Endothelial cell of umbilical vein (primary cell): ENCODE measurements around the gene INPP4B.

Source experiments
- EZH2 ChIP-seq: IDR thresholded peaks from 2 replicates; pipeline ENCODE4 v1.6.1; 2012; ENCODE audit warnings: borderline replicate concordance, low read depth, mild to moderate bottlenecking, moderate library complexity, low read length, inconsistent platforms; ENCODE audit not compliant: severe bottlenecking
- GATA2 ChIP-seq: IDR thresholded peaks from 2 replicates; pipeline ENCODE4 v1.7.0; 2011; ENCODE audit warnings: low read depth, mild to moderate bottlenecking, moderate library complexity, mixed read lengths, low read length; ENCODE audit not compliant: insufficient read length, insufficient read depth
- JUN ChIP-seq: IDR thresholded peaks from 2 replicates; pipeline ENCODE4 v1.6.1; 2011; ENCODE audit warnings: borderline replicate concordance, low read depth; ENCODE audit not compliant: insufficient read length, insufficient read depth
- POLR2A ChIP-seq: IDR thresholded peaks from 2 replicates; pipeline ENCODE4 v1.6.1; 2012; ENCODE audit warnings: low read depth, mild to moderate bottlenecking, control low read depth, low read length
- POLR2AphosphoS5 ChIP-seq: IDR thresholded peaks from 2 replicates; pipeline ENCODE4 v1.6.1; 2012; ENCODE audit warnings: low read depth, mild to moderate bottlenecking, control low read depth, low read length, moderate library complexity; ENCODE audit not compliant: insufficient read depth
- TF ChIP-seq, protein P1 (sequence below), 2 donors: IDR thresholded peaks; 1 replicate in 1 of 2; 2 replicates in 1 of 2; pipeline ENCODE4 v1.5.1; 2011; ENCODE audit warnings: low read length in 2 of 2, mild to moderate bottlenecking in 2 of 2, moderate library complexity in 2 of 2, control low read depth in 1 of 2, inconsistent platforms in 1 of 2, low read depth in 1 of 2; ENCODE audit not compliant: insufficient read depth in 1 of 2; ENCODE audit errors: extremely low read depth in 1 of 2
- TF ChIP-seq, protein P2 (sequence below): IDR thresholded peaks from 2 replicates; pipeline ENCODE4 v1.6.1; 2011; ENCODE audit not compliant: insufficient read depth, insufficient read length

DNA sequence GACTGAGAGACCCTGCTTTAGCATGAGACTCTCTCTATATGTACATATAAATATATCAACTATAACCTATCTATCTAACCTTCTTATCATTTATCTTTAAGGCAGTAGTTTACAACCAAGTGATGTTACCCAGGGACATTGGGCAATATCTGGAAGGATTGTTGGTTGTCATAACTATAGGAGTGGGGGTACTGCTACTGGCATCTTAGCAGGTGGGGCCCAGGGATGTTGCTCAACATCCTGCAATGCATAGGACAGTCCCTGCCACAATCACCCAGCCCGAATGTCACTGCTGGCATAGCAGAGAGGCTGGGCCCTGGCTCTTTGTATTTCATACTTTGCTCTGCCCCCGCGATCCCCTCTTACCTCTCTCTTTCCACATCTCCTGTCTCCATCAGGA is 812.0 kb downstream of the INPP4B start:
- TF ChIP-seq POLR2AphosphoS5 (no peak), EZH2 (no peak), POLR2A (no peak), GATA2 (no peak), JUN (no peak)
- TF ChIP-seq, protein P1, sequence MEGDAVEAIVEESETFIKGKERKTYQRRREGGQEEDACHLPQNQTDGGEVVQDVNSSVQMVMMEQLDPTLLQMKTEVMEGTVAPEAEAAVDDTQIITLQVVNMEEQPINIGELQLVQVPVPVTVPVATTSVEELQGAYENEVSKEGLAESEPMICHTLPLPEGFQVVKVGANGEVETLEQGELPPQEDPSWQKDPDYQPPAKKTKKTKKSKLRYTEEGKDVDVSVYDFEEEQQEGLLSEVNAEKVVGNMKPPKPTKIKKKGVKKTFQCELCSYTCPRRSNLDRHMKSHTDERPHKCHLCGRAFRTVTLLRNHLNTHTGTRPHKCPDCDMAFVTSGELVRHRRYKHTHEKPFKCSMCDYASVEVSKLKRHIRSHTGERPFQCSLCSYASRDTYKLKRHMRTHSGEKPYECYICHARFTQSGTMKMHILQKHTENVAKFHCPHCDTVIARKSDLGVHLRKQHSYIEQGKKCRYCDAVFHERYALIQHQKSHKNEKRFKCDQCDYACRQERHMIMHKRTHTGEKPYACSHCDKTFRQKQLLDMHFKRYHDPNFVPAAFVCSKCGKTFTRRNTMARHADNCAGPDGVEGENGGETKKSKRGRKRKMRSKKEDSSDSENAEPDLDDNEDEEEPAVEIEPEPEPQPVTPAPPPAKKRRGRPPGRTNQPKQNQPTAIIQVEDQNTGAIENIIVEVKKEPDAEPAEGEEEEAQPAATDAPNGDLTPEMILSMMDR (IDR thresholded peaks at IDR 0.05; ENCODE audit: extremely low read depth in 1 of 2, insufficient read depth in 1 of 2, low read depth in 1 of 2, low read length in 2 of 2) = no peak
- TF ChIP-seq, protein P2, sequence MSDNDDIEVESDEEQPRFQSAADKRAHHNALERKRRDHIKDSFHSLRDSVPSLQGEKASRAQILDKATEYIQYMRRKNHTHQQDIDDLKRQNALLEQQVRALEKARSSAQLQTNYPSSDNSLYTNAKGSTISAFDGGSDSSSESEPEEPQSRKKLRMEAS = no peak
